GM18505 (cell line): ENCODE measurements around the gene SLC2A4RG.

Source experiments
- ATAC-seq: cut with Tn5 transposase; IDR thresholded peaks from one replicate; pipeline ENCODE4 v1.9.1; 2021; ENCODE audit not compliant: unreplicated experiment
- POLR2A ChIP-seq: IDR thresholded peaks from 4 replicates; pipeline ENCODE4 v1.6.1; 2011; ENCODE audit warnings: borderline replicate concordance; ENCODE audit not compliant: insufficient read depth, insufficient read length; ENCODE audit errors: extremely low read depth

SLC2A4RG gene

DNA sequence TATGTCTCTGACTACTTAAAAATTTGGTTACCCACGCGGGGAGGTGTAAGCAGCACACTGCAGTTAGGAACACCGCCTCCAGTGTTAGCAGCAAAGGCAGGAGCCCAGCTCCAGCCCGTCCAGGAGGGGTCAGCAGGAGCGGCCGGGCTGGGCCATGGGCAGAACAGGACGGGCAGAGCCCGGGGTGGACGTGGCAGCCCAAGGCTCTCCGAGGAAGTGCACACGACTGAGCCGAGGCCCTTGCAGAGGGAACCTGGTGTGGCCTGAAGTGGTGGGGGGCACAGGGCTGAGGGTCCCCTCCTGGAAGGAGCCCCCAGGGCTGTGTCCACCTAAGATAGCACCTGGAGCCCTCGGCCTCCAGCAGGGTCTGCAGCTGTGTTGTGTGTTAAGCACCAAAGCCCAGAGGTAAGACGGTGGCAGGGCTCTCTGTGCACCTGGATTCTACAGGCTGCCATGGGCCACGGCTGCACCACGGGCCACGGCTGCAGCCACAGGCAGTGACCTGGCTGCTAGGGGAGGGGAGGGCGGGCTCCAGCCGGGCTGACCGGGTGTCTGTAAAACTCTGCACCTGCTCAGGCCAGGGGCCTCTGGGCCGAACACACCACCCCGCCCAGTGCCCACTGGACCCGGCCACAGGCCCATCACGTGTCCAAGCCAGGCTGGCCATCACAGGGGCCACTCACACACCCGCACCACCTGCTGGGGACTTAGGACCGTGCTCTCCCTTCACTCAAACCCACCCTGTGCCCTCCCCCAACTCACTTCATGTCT lies 6.6 kb downstream of the SLC2A4RG start:
- no peak for ATAC-seq
- no peak for TF ChIP-seq POLR2A

DNA sequence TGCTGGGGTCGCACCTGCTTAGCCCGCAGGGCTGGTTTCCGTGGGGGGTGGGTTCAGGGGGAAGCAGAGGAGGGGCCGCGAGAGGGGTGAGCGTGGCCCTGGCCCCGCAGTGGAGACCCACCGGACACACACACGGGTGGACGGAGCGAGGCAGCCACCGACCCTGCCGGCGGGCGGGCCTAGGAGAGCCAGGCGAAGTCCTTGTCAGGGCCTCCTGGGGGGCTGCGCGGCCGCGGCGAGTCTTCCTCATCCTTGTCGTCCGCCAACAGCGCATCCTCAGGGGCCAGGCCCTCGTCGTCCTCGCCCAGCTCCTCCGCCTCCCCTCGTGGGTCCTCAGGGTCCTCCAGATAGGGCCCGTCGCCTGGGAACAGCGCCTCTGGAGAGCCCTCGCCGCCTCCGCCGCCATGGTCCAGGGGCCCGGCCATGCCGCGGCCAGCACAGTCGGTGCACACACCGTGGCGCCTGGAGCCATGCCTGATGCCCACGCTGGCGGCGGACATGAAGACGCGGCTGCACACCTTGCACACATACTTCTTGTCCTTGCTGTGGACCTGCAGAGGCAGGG lies 7.3 kb downstream of the SLC2A4RG start:
- no peak for ATAC-seq
- no peak for TF ChIP-seq POLR2A

DNA sequence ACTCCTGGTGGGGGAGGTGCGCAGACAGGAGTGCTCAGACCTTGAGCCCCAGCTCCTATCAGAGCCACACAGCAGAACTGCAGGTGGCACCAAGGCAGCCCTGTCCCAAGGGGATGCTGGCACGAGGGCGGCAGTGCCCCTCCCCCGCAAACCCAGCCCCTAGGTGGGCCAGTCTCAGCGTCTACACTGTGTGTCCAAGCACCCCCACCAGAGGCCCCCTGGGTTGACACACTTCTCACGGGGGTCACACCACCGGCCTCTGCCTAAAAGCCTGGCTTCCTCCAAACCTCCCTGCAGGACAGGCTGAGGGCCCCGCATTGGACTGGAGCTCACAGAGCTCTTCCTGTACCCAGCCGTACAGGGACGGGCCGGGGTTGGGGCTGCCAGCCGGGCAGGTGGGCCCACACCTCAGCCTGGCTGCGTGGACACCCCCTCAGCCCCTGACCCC lies 8.1 kb downstream of the SLC2A4RG start:
- no peak for TF ChIP-seq POLR2A
- no peak for ATAC-seq

DNA sequence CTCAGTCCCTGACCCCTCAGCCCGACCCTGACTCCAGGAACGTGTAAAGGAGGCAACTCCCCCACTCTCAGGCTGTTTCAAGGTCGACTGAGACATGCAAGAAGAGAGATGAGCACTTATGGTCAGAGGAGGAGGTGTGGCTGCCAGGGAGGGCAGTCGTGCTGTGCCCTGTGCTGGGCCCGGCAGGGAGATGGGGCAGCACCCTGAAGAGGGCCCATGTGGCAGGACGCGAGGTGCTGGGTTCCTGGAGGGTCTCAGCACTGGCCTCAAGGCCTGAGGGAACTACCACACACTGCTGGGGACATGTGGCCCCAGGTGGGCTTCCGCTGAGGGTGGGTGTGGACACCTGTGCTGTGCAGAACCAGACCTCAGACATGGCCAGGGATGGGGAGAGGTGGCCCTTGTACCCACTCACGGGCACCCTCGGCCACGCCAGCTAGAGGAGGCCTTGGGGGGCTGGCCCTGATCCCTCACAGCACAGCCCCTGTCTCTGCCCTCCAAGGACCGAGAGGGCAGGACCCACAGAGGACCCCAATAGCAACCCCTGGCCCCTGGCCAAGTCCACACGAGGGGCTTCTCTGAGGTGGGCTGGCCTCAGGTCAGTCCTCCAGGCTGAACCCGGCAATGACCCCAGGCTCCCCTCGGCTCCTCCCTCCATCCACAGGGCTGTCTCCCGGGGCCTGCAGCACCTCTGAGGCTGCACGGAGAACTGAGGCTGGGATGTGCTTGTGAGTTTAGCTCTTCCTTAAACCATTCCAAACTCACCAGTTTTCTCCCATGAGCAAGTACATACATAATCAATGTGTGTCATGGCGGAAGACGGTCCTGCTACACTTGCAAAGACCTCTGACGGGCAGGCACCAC lies 8.7 kb downstream of the SLC2A4RG start:
- no peak for ATAC-seq
- TF ChIP-seq POLR2A: no peak

DNA sequence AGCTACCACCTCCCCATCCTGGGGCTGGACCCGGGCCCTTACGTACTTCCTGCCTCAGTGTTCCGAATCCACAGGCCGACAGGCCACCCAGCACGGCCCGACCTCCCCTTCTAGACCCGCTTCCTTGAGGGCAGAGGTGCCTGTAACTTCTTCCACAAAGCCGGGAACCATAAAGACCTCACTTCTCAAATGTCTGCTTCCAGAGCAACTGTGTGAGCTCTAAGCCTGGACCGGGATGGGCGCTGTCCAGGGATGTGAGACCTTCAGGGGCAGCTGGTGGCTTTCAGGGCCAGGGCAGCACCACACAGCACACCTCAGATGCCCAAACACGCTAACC lies 9.3 kb downstream of the SLC2A4RG start:
- ATAC-seq: no peak
- no peak for TF ChIP-seq POLR2A

DNA sequence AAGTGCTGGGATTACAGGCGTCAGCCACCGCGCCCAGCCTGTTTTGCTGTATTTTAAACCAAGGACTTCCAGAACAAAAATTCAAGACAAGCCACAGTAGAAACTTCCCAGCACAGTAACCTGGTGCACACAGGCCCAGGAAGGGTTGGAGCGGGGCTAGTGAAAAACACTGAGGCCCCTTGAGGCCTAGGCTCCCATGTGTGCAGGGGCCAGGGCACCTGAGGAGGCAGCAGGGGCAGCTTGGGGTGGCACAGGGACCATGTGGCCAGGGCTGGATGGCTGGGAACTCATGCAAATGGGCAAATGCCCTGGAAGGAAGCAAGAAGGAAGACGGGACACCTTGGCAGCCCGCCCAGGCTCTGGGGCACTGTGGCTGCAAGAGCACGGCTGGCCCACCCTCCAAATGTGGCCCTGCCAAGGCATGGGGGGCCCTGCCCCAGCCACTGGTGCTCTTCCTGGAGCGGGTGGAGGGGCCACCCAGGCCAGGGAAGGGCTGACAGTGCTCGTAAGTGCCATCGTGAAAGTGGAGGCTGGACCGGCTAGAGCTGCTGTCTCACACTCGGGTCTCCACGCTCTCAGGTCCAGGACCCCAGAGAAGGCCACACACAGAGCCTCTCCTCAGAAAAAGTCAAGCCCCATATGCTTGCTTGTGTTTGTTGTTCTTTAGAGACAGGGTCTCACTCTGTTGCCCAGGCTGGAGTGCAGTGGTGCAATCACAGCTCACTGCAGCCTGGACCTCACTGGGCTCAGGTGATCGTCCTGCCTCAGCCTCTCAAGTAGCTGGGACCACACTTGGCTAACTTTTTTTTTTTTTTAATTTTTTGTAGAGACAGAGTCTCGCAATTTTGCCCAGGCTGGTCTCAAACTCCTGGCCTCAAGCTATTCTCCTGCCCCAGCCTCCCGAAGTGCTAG lies 10.3 kb downstream of the SLC2A4RG start:
- ATAC-seq: no peak

DNA sequence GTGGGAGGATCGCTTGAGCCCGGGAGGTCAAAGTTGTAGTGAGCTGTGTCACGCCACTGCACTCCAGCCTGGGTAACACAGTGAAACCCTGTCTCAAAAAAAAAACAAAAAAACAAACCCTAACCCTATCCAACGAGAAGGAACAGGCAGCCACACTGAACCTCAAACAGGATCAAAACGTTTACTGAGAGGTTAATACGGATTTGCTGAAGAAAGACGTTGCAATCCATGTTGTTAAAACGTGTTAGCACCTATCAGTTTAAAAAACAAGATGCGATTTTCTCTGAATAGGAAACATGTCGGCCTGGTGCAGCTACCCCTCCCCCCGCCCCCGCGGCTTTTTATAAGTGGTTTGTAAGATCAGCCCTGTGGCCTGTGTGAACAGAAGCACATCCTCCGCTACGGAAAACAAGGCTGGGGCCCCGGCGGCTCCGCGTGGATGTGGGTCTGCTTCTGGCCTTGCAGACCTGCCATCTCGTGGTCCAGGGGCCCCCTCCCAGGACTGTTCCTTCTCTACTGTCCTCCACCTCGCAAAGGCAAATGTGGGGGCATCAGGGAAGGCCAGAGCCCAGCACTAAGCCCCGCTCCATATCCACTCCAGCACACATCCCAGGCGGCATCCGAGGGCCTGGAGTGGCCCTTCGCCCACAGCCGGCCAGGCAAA lies 11.4 kb downstream of the SLC2A4RG start:
- TF ChIP-seq POLR2A: no peak
- no peak for ATAC-seq

More for the DNA sequence above, 10.3 kb downstream of the SLC2A4RG start:
- TF ChIP-seq POLR2A: no peak

DNA sequence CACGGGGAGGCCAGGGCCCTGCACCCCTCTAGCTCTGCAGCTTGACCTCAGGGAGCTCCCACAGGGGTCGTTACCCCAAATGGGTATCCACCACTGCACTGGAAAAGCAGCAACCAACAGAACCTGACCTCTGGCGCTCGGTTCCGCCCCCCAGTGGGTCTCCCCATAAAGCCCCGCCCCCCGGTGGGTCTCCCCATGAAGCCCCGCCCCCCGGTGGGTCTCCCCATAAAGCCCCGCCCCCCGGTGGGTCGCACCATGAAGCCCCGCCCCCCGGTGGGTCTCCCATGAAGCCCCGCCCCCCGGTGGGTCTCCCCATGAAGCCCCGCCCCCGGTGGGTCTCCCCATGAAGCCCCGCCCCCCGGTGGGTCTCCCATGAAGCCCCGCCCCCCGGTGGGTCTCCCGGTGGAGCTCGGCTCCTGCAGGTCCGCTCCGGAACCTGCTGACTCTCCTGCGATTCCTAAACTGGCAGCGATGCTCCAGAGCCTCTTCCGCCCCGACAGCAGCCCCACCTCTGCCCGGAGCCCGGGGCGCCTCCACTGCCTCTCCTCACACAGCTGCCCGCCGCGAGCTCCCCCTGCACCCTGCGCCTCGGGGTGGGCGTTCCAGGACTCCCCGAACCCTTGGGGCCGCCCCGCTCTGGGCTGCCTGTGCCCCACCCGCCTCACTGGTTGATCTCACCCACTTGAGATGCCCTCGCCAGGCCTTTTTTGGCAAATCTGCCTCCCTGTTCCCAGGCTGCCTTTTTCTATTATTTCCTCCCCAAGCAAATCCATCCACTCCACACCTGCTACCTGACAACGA lies 12.1 kb downstream of the SLC2A4RG start:
- TF ChIP-seq POLR2A: no peak
- no peak for ATAC-seq

DNA sequence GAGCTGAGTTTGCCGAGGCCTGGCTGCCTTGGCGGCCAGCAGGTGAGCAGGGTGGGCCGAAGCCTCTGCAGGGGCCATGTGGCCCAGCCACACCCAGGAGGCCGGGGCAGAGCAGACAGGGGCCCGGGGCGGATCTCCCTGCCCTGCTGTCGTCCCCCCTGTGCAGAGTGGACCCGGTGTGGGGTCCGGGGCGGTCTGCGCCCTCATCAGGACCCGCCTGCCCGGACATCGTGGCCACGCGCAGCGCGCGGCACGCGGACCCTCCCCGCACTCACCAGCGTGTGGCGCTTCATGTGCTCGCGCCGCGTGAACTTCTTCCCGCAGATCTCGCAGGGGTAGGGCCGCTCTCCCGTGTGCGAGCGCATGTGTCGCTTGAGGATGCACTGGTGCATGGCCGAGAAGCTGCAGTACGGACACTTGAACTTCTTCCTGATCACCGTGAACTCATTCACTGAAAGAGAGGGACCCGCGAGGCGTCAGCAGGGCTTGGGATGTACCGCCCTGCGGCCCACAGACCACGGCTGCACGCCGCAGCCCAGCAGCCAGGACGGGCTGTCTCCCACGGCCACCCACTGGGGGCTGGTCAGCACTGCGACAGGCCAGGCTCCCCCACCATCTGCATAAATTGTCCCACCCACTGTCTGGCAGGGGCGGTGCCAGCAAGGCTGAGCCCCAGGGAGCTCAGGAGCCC lies 13.0 kb downstream of the SLC2A4RG start:
- ATAC-seq: no peak

DNA sequence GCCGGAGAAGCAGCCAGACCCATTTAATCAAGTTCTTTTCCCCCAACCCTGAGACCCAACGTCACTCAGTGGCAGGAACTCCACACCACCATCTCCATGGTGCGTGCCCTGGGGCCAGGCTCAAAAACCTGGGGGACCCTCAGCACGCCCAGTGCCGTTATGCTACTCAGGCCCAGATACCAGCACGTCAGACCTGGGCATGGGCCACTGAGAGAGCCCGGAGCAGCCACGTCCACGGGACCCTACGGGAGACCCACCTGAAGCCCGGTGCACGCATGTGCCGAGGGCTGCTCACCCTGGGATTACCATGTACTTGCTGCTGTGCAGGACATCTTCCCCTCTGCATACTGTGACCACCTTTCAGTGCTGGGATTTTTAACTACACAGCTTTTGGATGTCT lies 13.8 kb downstream of the SLC2A4RG start:
- ATAC-seq: no peak
- TF ChIP-seq POLR2A: no peak

More for the DNA sequence above, 13.0 kb downstream of the SLC2A4RG start:
- TF ChIP-seq POLR2A: no peak

DNA sequence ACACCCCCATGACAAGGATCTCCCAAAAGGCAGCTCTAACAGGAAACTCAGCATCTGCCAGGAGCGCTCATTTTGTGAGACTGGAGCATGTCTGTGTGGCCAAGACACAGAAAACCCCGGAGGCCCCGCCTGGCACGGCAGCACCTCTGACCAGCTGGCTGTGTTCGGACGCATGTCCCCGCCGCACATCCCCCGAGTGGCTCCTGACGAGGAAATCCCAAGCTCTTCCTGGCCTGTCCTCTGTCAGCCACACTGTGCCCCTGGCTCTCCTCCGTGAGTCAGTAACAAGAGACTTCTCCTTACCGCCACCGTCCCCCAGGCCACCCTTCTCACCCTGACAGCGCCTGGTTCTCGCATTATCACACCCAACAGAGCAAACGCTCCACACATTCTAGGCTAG lies 14.4 kb downstream of the SLC2A4RG start:
- no peak for TF ChIP-seq POLR2A
- ATAC-seq: no peak
